ENCODE data around the gene DACH1.
"Not testable (repeated sequence)": the region's sequence is repeated elsewhere in the genome, so short reads cannot be mapped to it uniquely, and the experiment has no call there.

Gene DACH1

GRCh38 chr13:71867131-71867814, at the start of gene DACH1:
Gene DACH1 (minus strand): TSS chr13:71867204.
- no peak for DNase-seq

GRCh38 chr13:71913717-71914116, 46.7 kb upstream of the DACH1 start:
- DNase-seq: no peak

- no peak for DNase-seq
These were observed 45.5 kb upstream of the DACH1 start for GRCh38 chr13:71912524-71912923.

- no peak for DNase-seq
These were observed 39.4 kb upstream of the DACH1 start for GRCh38 chr13:71906448-71906847.

- DNase-seq: no peak
These were observed 35.7 kb upstream of the DACH1 start for GRCh38 chr13:71902676-71903075.

GRCh38 chr13:71893506-71893905, 26.5 kb upstream of the DACH1 start:
- not testable (repeated sequence) for DNase-seq

- no peak for DNase-seq
These were observed 19.9 kb upstream of the DACH1 start for GRCh38 chr13:71886880-71887279.

- DNase-seq: no peak
These were observed 15.1 kb upstream of the DACH1 start for GRCh38 chr13:71882120-71882519.

GRCh38 chr13:71880753-71881541, 13.9 kb upstream of the DACH1 start:
- no peak for DNase-seq

GRCh38 chr13:71879808-71880344, 12.9 kb upstream of the DACH1 start:
- DNase-seq: no peak

GRCh38 chr13:71879129-71879535, 12.1 kb upstream of the DACH1 start:
- no peak for DNase-seq

- DNase-seq: no peak
These were observed 10.3 kb upstream of the DACH1 start for GRCh38 chr13:71877256-71877653.

- DNase-seq: no peak
These were observed 9.7 kb upstream of the DACH1 start for GRCh38 chr13:71876648-71877255.

- no peak for DNase-seq
These were observed 8.8 kb upstream of the DACH1 start for GRCh38 chr13:71875823-71876222.

- no peak for DNase-seq
These were observed 7.5 kb upstream of the DACH1 start for GRCh38 chr13:71874458-71874857.

- DNase-seq: no peak
These were observed 6.6 kb upstream of the DACH1 start for GRCh38 chr13:71873418-71874247.

- no peak for DNase-seq
These were observed 4.8 kb upstream of the DACH1 start for GRCh38 chr13:71871844-71872243.

- DNase-seq: no peak
These were observed 4.3 kb upstream of the DACH1 start for GRCh38 chr13:71871176-71871754.

- DNase-seq: no peak
These were observed 3.1 kb upstream of the DACH1 start for GRCh38 chr13:71870100-71870499.

GRCh38 chr13:71869274-71869673, 2.3 kb upstream of the DACH1 start:
- DNase-seq: no peak

- no peak for DNase-seq
These were observed 471 bp downstream of the DACH1 start for GRCh38 chr13:71866335-71867130.
